H1 (cell line): ENCODE data around the gene BRPF1. TPM values are rescaled to one million over a fixed set of nuclear protein-coding genes. Genes with fewer than 3 reads are reported as not detected.

Experiments
- CTCF ChIA-PET: fragments of 300-600 bp; sonication (Branson Sonifier 250); formaldehyde crosslinking; loops from one replicate; lab custom pipeline; 2021; ENCODE audit not compliant: partially characterized antibody; lab: Charles Lee
- POLR2A ChIA-PET: fragments of 300-600 bp; sonication (Branson Sonifier 250); formaldehyde crosslinking; loops from one replicate; lab custom pipeline; 2021; ENCODE audit warnings: inconsistent platforms; ENCODE audit not compliant: partially characterized antibody; lab: Charles Lee
- DNase-seq, 2 experiments: peaks; one replicate each; pipeline versions ENCODE4 v3.0.0 to v3.0.0-alpha.2; 2010 to 2022; ENCODE audit warnings: low spot score in 2 of 2, low read depth in 1 of 2, mixed read lengths in 1 of 2
- FAIRE-seq: peaks from 2 replicates; lab custom pipeline; 2011; peaks lifted over from hg19 to GRCh38; lab: Jason Lieb, UNC
- H2AFZ ChIP-seq: 2 replicates; pipeline ENCODE4 v1.8.1; 2012; ENCODE audit warnings: low read length, inconsistent platforms
- H2AK5ac ChIP-seq: 2 replicates; pipeline ENCODE4 v1.6.1; 2013; ENCODE audit warnings: low read depth, low read length
- H2BK120ac ChIP-seq: replicated peaks from 2 replicates; pipeline ENCODE3; 2013; ENCODE audit warnings: low read depth, low read length, inconsistent platforms
- H2BK12ac ChIP-seq: 2 replicates; pipeline ENCODE4 v1.6.1; 2013; ENCODE audit warnings: low read depth, low read length
- H2BK15ac ChIP-seq: 2 replicates; pipeline ENCODE4 v1.6.1; 2013; ENCODE audit warnings: low read length
- H2BK20ac ChIP-seq: 2 replicates; pipeline ENCODE4 v1.6.1; 2013; ENCODE audit warnings: low read length
- H2BK5ac ChIP-seq: 2 replicates; pipeline ENCODE4 v1.6.1; 2013; ENCODE audit warnings: low read depth, low read length
- H3K14ac ChIP-seq: 2 replicates; pipeline ENCODE4 v1.6.1; 2013; ENCODE audit warnings: inconsistent platforms; ENCODE audit not compliant: insufficient read length
- H3K18ac ChIP-seq: 2 replicates; pipeline ENCODE4 v1.6.1; 2013; ENCODE audit warnings: low read length; ENCODE audit errors: extremely low read depth
- H3K23ac ChIP-seq: 2 replicates; pipeline ENCODE4 v1.6.1; 2013; ENCODE audit warnings: inconsistent platforms; ENCODE audit not compliant: insufficient read length
- H3K23me2 ChIP-seq: 2 replicates; pipeline ENCODE4 v1.6.1; 2013; ENCODE audit warnings: low read depth, low read length
- H3K27ac ChIP-seq: 2 replicates; pipeline ENCODE4 v1.6.1; 2011; ENCODE audit warnings: low read depth, low read length, inconsistent platforms
- H3K27me3 ChIP-seq, 4 experiments: replicated peaks in 1 of 4; 1 replicate in 1 of 4; 2 replicates in 3 of 4; pipeline versions ENCODE4 v1.6.1 to v1.8.1; 2011 to 2013; ENCODE audit warnings: low read length in 3 of 4, mild to moderate bottlenecking in 3 of 4, inconsistent platforms in 2 of 4, mixed read lengths in 2 of 4, moderate library complexity in 1 of 4; ENCODE audit not compliant: control insufficient read depth in 3 of 4, insufficient read depth in 3 of 4; ENCODE audit errors: extremely low read depth in 1 of 4
- H3K36me3 ChIP-seq, 4 experiments: 2 replicates each; pipeline versions ENCODE4 v1.6.1 to v1.8.1; 2011 to 2013; ENCODE audit warnings: mild to moderate bottlenecking in 4 of 4, low read length in 3 of 4, moderate library complexity in 2 of 4, control low read depth in 1 of 4, inconsistent platforms in 1 of 4; ENCODE audit not compliant: insufficient read depth in 4 of 4, control insufficient read depth in 2 of 4
- H3K4ac ChIP-seq: replicated peaks from 2 replicates; pipeline ENCODE3; 2013; ENCODE audit warnings: low read length, low read depth, mixed read lengths, inconsistent platforms; ENCODE audit not compliant: insufficient read length
- H3K4me1 ChIP-seq, 4 experiments: replicated peaks in 1 of 4; 1 replicate in 1 of 4; 2 replicates in 3 of 4; pipeline versions ENCODE4 v1.6.1 to v1.8.1; 2011 to 2013; ENCODE audit warnings: low read length in 3 of 4, inconsistent platforms in 2 of 4, mixed read lengths in 1 of 4; ENCODE audit not compliant: insufficient read depth in 4 of 4, control insufficient read depth in 3 of 4
- H3K4me2 ChIP-seq, 2 experiments: 2 replicates each; pipeline versions ENCODE4 v1.6.1 to v1.8.1; 2011 to 2013; ENCODE audit warnings: low read depth in 2 of 2, low read length in 2 of 2, control low read depth in 1 of 2, inconsistent platforms in 1 of 2, mild to moderate bottlenecking in 1 of 2; ENCODE audit not compliant: insufficient read depth in 1 of 2
- H3K4me3 ChIP-seq, 4 experiments: fragments of 200-600, 300-600 bp in 1 of 4; sonication (generic), shearing (Covaris generic), sonication (Bioruptor Twin) in 1 of 4; 2 replicates each; pipeline versions ENCODE4 v1.5.1 to v1.8.1; 2011 to 2016; ENCODE audit warnings: low read length in 4 of 4, low read depth in 3 of 4, control low read depth in 2 of 4, inconsistent platforms in 2 of 4, mild to moderate bottlenecking in 2 of 4, mixed read lengths in 1 of 4, moderate library complexity in 1 of 4; ENCODE audit not compliant: insufficient read depth in 2 of 4; ENCODE audit errors: extremely low read depth in 1 of 4
- H3K56ac ChIP-seq: replicated peaks from 2 replicates; pipeline ENCODE3; 2013; ENCODE audit warnings: low read depth, mild to moderate bottlenecking, mixed read lengths, low read length, inconsistent platforms; ENCODE audit not compliant: insufficient read length
- H3K79me1 ChIP-seq: 2 replicates; pipeline ENCODE4 v1.6.1; 2013; ENCODE audit warnings: low read depth, low read length, control low read depth
- H3K79me2 ChIP-seq, 2 experiments: 2 replicates each; pipeline versions ENCODE4 v1.6.1 to v1.8.1; 2012 to 2013; ENCODE audit warnings: low read length in 2 of 2, mild to moderate bottlenecking in 2 of 2, inconsistent platforms in 1 of 2; ENCODE audit not compliant: insufficient read depth in 2 of 2, control insufficient read depth in 1 of 2
- H3K9ac ChIP-seq, 4 experiments: replicated peaks in 1 of 4; 1 replicate in 1 of 4; 2 replicates in 3 of 4; pipeline versions ENCODE4 v1.6.1 to v1.8.1; 2011 to 2013; ENCODE audit warnings: low read depth in 3 of 4, low read length in 3 of 4, control low read depth in 2 of 4, mild to moderate bottlenecking in 2 of 4, moderate library complexity in 2 of 4, inconsistent platforms in 1 of 4; ENCODE audit errors: extremely low read depth in 1 of 4
- H3K9me3 ChIP-seq, 2 experiments: 2 replicates each; pipeline versions ENCODE4 v1.6.1 to v1.8.1; 2012 to 2013; ENCODE audit warnings: mild to moderate bottlenecking in 2 of 2, moderate library complexity in 2 of 2, control low read depth in 1 of 2, inconsistent platforms in 1 of 2, low read depth in 1 of 2, low read length in 1 of 2, mixed read lengths in 1 of 2; ENCODE audit not compliant: insufficient read depth in 2 of 2
- H4K20me1 ChIP-seq, 2 experiments: replicated peaks in 1 of 2; 2 replicates each; pipeline versions ENCODE3 to v1.8.1; 2011 to 2013; ENCODE audit warnings: inconsistent platforms in 2 of 2, low read length in 2 of 2, mild to moderate bottlenecking in 1 of 2; ENCODE audit not compliant: insufficient read depth in 2 of 2, control insufficient read depth in 1 of 2
- H4K5ac ChIP-seq: 2 replicates; pipeline ENCODE4 v1.6.1; 2013; ENCODE audit warnings: low read length, low read depth, mixed read lengths, inconsistent platforms; ENCODE audit not compliant: insufficient read length
- H4K8ac ChIP-seq: 2 replicates; pipeline ENCODE4 v1.8.0; 2013; ENCODE audit warnings: mild to moderate bottlenecking, moderate library complexity, low read length, inconsistent platforms; ENCODE audit not compliant: insufficient read depth; ENCODE audit errors: extremely low read depth
- H4K91ac ChIP-seq: replicated peaks from 2 replicates; pipeline ENCODE3; 2013; ENCODE audit warnings: low read length, mixed read lengths, inconsistent platforms; ENCODE audit not compliant: insufficient read length
- CEBPB ChIP-seq: IDR thresholded peaks from 2 replicates; pipeline ENCODE4 v1.6.1; 2012; ENCODE audit warnings: low read depth, low read length
- CHD1 ChIP-seq: IDR thresholded peaks from 2 replicates; pipeline ENCODE4 v1.6.1; 2012; ENCODE audit warnings: low read depth, low read length, improper control_type of control experiment
- JUN ChIP-seq: IDR thresholded peaks from 2 replicates; pipeline ENCODE4 v1.6.1; 2011; ENCODE audit warnings: low read depth, mild to moderate bottlenecking, improper control_type of control experiment, low read length
- MAFK ChIP-seq: IDR thresholded peaks from 2 replicates; pipeline ENCODE4 v1.6.1; 2012; ENCODE audit warnings: low read depth, mild to moderate bottlenecking, improper control_type of control experiment, low read length
- NRF1 ChIP-seq: IDR thresholded peaks from 2 replicates; pipeline ENCODE4 v1.6.1; 2011; ENCODE audit warnings: mild to moderate bottlenecking, low read depth, low read length, improper control_type of control experiment
- RAD21 ChIP-seq, 2 experiments: IDR thresholded peaks in 1 of 2; conservative IDR thresholded peaks in 1 of 2; 2 replicates each; pipeline ENCODE4 v1.6.1; 2011; ENCODE audit warnings: low read depth in 2 of 2, low read length in 2 of 2, improper control_type of control experiment in 1 of 2, inconsistent platforms in 1 of 2, mild to moderate bottlenecking in 1 of 2, moderate library complexity in 1 of 2
- RFX5 ChIP-seq: IDR thresholded peaks from 2 replicates; pipeline ENCODE4 v1.6.1; 2011; ENCODE audit warnings: low read depth, low read length, improper control_type of control experiment, borderline replicate concordance
- SAP30 ChIP-seq: fragments of 300-600 bp; sonication (generic); IDR thresholded peaks from 2 replicates; pipeline ENCODE4 v1.7.1; 2012; ENCODE audit warnings: low read length, moderate library complexity, mild to moderate bottlenecking, inconsistent platforms; ENCODE audit not compliant: insufficient read depth, insufficient replicate concordance
- SRF ChIP-seq: IDR thresholded peaks from 2 replicates; pipeline ENCODE4 v1.6.1; 2011; ENCODE audit warnings: mild to moderate bottlenecking, low read depth, low read length, moderate library complexity
- TAF1 ChIP-seq: IDR thresholded peaks from 2 replicates; pipeline ENCODE4 v1.6.1; 2011; ENCODE audit warnings: mild to moderate bottlenecking, low read depth, low read length
- USF2 ChIP-seq: IDR thresholded peaks from 2 replicates; pipeline ENCODE4 v1.6.1; 2011; ENCODE audit warnings: low read length, improper control_type of control experiment
- WGBS, 2 experiments: shearing (Covaris generic) in 1 of 2; methylation state at CpG; one replicate each; pipeline versions ENCODE4 v1.1.6 to v1.1.7; 2013 to 2015; ENCODE audit warnings: low lambda C conversion rate in 2 of 2, mixed read lengths in 2 of 2, inconsistent platforms in 1 of 2, low coverage in 1 of 2, missing lambda C conversion rate in 1 of 2; ENCODE audit not compliant: insufficient replicate concordance in 2 of 2, insufficient coverage in 1 of 2, insufficient read length in 1 of 2; ENCODE audit errors: extremely low coverage in 1 of 2, missing lambda C conversion rate in 1 of 2; 5-methylcytosine and 5-hydroxymethylcytosine counted together
- polyA plus RNA-seq, 7 experiments: library from polyadenylated mRNA; depleted of rRNA in 3 of 7; stranded (reverse) in 5 of 7; unstranded in 2 of 7; fragments of >200 nt in 5 of 7; fragments of 200-250 nt in 2 of 7; gene quantifications; 1 replicate in 5 of 7; 2 replicates in 1 of 7; 4 replicates in 1 of 7; pipeline versions ENCODE4 v1.2.1 to v1.2.3, GENCODE V29; 2011 to 2013; ENCODE audit warnings: missing spikeins in 2 of 7, mixed read lengths in 2 of 7
- total RNA-seq: library from RNA; stranded (reverse); fragmentation: NEBNext Ultra II Directional; extraction: Animal tissue kit (Norgen Biotek cat#: 25700); gene quantifications from 2 replicates; pipeline ENCODE4 v1.2.1, GENCODE V29; 2021
- TF ChIP-seq, protein P1 (sequence below): IDR thresholded peaks from 2 replicates; pipeline ENCODE4 v1.6.1; 2012; ENCODE audit warnings: inconsistent platforms

The BRPF1 gene
- total and polyA plus RNA-seq, 2 of the 8 experiments (the other 6 are each of a cell fraction or from before 2014, with no cell fraction given) = 11.3 to 21.7 TPM

DNA sequence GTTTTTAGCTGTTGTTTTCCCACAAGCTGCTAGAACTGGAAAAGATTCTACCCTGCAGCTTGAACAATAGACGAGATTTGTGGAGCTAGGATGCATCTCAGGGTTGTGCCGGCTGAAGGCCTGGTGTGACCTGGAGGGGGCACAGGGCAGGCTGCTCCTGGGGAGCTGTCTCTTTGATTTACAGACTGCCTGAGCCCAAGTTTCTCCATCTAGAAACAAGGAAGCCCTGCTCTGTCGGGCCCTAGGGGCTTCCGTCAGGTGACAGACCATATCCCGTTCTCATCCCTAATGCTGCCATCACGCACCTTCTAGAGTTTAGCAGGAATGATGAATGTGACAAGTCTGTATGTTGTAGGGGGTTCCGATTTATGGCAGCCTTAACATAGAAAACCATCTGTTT, 35.8 kb upstream of the BRPF1 start:
- H3K18ac ChIP-seq = no peak overlapping the region
- H3K27ac ChIP-seq = no peak overlapping the region
- FAIRE-seq (no peak), DNase-seq (no peak)
- H2BK5ac ChIP-seq = no peak overlapping the region
- no peak overlapping the region for H2BK120ac ChIP-seq
- no peaks in the 10 kb centered on the region for H3K9me3 ChIP-seq
- no peaks in the 10 kb centered on the region for H3K23me2 ChIP-seq
- H4K20me1 ChIP-seq = peaks cover 0 to 2% of the 10 kb centered on the region in 2 experiments
- H3K27me3 ChIP-seq = no peaks in the 10 kb centered on the region; a peak in 2 of 7 replicates
- no peak overlapping the region for H3K4me2 ChIP-seq
- WGBS, 2 experiments = 91% methylated on average over 7 of the region's 7 CpGs; no CpG with 5 or more reads in 1 of the 2 experiments
- H2BK20ac ChIP-seq = no peak overlapping the region
- H2AK5ac ChIP-seq = no peak overlapping the region
- no peak overlapping the region for H4K8ac ChIP-seq
- H3K79me2 ChIP-seq = no peaks in the 10 kb centered on the region
- no peak overlapping the region for H4K5ac ChIP-seq
- H2BK15ac ChIP-seq = no peak overlapping the region
- no peak overlapping the region for H4K91ac ChIP-seq
- no peaks in the 10 kb centered on the region for H3K79me1 ChIP-seq
- CTCF ChIA-PET = interaction anchor here (0.9 to 6.9 kb wide), 5 partner anchors 9 to 193 kb away, joined by 3 to 48 read pairs (median 3); no protein-coding TSS in a partner anchor
- POLR2A ChIA-PET = interaction anchor here (0.9 kb wide), 1 partner anchor 143 kb away, joined by 3 read pairs; no protein-coding TSS in a partner anchor
- H2BK12ac ChIP-seq = no peak overlapping the region
- H3K4ac ChIP-seq = no peak overlapping the region
- H3K4me3 ChIP-seq = no peak overlapping the region
- no peak overlapping the region for H3K14ac ChIP-seq
- H3K4me1 ChIP-seq = no peaks in the 10 kb centered on the region
- no peak overlapping the region for H3K23ac ChIP-seq
- no peak overlapping the region for H2AFZ ChIP-seq
- peaks cover 0 to 4% (median 1%) of the 10 kb centered on the region in 4 experiments; a peak in 3 of 8 replicates for H3K36me3 ChIP-seq
- no peak overlapping the region for H3K9ac ChIP-seq
- TF ChIP-seq SAP30 (no peak), RAD21 (IDR thresholded peaks at IDR 0.05 in 1 of 2, conservative IDR thresholded peaks at IDR 0.05 in 1 of 2; ENCODE audit: low read depth in 2 of 2, low read length in 2 of 2) (no peak), USF2 (no peak), SRF (no peak), CEBPB (no peak), CHD1 (no peak), TAF1 (no peak), NRF1 (no peak), JUN (no peak), RFX5 (no peak), MAFK (no peak)
- TF ChIP-seq, protein P1, sequence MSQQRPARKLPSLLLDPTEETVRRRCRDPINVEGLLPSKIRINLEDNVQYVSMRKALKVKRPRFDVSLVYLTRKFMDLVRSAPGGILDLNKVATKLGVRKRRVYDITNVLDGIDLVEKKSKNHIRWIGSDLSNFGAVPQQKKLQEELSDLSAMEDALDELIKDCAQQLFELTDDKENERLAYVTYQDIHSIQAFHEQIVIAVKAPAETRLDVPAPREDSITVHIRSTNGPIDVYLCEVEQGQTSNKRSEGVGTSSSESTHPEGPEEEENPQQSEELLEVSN = no peak
- H3K56ac ChIP-seq = no peak overlapping the region
